Activated CD4-positive, alpha-beta T cell treated with anti-CD3 and anti-CD28 coated beads, Interleukin-2, amount 50 U/mL, for 24 hours (primary cell): Measurements from ENCODE around the gene ARID3C.
A peak's percentile ranks its signal among the peaks of the same experiment; 100 is the strongest.

Experiments used
- DNase-seq, 2 donors: peaks; one replicate each; pipeline ENCODE4 v3.0.0-alpha.2; 2020; ENCODE audit warnings: low read depth in 1 of 2, low spot score in 1 of 2

The ARID3C gene

DNA sequence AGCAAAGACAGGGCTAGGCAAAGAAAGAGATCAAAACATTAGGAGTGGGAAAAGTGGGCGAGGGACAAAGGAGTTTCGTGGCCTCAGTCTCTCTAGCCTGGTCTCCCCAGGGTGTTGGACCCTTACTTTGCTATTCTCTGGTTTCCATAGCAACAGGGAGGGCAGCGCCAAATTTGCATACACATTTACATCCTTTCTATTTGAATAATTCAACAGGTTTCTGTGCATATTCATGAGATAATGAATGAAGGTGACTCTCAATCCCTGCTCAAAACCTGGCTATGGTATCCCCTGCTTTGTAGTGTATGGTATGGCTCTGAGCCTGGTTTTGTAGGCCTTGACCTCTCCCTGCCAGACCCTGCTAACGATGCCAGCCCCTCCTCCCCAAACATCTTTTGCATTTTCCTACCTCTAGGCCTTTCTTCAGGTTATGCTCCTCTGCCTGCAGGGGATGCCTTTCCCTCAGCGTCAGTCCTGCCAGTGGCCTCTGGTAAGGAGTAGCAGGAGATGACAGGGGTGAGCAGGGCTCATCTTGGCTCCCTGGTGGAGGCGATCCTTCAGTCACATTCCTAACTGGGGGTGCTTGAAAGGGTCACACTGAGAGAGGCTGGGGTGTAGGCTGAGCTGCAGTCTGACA lies 26.8 kb downstream of the ARID3C start:
- no peak for DNase-seq

DNA sequence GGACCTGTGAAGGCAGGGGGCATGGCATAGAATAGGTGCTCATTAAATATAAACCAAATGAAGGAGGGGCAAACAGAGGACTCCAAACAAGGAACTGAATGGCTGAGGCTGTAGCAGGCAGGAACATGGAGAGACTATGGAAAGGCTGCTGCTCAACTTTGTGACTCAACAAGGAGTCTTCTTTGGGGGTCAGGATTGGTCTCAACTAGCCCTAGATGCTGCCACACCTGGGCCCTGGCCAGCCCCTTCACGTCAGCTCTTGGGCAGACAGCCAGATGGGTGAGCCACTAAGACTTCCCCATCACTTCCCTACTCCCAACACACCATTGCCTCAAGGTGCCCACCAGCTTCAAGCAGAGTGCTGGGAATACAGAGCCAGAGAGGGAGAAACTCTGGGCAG lies 28.0 kb downstream of the ARID3C start:
- DNase-seq = no peak

DNA sequence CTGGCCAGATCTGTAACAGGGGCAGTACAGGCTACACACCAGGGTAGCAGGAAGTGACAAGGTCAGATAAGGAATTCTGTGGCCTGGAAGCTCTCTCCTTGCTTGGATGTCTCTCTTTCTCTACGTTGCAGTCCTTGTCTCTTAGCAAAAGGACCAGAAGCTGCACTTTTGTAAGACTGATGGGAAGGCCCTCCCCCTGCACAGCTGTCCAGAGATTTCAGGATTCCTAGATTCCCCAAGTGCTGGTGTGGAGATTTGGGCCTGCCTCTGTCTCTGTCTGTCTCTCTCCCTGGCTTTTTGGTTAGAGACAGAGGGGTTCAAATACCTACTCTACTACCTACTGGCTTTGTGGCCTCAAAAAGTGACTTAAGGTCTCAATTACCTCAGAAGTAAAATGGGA lies 29.3 kb downstream of the ARID3C start:
- no peak for DNase-seq

DNA sequence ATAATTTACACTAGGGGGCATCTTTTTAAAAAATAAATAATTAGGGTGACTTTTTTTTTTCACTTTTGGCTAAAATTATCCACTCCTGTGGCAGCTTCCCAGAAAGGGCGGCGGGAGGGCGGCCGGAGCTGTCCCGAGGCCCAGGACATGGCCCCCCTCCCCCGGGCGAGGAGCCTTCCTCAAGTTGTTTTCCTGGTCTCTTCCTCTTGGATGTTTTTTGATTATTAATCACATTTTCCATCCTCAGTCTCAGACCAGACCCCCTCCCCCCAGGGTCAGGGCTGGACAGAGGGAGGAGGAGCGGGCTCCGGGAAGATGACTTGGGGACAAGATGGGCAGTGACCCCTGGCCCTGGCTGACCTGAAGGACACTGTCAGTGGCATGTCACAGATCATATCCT lies 34.7 kb downstream of the ARID3C start:
- DNase-seq = no peak

DNA sequence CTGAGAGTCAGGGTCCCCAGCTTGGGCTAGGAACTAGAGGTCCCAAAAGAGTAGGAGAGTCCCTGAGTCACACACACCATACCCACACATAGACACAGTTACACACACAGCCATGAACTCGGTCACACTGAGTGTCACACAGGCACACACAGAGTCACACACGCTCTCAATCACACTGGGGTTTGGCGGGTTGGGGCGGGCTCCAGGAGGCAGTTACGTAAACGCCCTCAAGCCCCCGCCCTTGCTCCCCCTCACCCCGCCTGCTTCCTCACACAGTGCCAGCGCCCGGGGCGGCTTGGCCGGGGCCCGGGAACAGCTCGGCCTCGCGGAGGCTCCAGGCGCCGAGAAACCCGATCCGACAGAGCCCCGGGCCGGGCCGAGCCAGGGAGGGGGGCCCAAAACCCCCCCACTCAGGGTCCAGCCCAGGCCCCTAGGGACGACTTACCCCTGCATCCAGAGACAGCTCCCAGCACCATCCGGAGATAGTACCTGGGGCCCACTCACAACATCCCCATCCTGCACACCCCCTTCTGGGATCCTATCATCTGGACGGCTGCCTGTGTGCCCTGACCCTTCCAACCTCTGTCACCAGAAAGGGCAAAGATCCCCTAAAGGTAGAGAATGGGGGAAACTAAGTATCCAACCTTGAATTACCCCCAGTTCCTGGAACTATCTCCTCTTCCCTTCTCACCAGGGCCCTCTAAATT lies 35.8 kb downstream of the ARID3C start:
- no peak for DNase-seq

DNA sequence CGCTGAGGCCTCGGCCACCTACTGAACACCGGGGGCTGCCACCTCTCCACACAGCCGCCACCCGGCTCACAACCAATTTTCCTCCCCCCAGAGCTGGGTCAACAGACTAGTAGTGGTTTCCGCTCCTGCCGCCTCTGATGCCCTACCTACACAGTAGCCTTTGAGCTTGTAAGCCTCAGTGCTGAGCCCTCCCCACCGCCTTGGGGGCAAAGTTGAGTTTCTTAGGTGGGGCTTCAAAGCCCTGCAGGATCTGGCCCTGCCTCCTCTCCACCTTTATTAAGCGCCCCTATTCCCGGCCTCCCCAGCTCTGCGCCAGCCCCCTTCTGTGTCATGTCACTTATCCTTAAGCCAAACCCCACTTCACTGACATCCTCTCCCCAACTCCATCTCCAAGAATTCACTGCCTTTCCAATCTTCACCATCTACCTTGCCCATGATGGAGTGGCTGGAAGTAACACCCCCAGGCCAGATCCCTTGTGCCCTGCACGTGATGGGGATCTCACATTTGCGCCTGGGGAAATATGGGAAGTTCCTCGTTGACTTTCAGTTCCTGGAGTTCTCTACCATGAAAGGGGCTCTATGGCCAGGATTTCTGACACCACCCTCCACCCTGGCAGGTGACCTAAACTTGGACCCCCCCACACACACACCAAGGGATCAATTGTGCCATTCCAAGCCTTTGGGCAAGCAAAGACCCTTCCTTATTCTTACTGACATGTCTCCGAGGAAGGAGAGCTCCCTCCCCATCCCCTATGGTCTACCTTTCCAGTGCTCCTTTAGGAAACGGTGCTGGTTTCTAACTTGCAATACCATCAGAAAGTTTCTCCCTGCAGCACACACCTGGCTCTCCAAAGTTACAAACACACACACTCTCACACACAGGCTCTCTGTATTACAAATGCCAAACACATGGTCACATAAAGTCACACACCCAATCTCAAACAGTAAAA lies 36.7 kb downstream of the ARID3C start:
- DNase-seq = no peak

DNA sequence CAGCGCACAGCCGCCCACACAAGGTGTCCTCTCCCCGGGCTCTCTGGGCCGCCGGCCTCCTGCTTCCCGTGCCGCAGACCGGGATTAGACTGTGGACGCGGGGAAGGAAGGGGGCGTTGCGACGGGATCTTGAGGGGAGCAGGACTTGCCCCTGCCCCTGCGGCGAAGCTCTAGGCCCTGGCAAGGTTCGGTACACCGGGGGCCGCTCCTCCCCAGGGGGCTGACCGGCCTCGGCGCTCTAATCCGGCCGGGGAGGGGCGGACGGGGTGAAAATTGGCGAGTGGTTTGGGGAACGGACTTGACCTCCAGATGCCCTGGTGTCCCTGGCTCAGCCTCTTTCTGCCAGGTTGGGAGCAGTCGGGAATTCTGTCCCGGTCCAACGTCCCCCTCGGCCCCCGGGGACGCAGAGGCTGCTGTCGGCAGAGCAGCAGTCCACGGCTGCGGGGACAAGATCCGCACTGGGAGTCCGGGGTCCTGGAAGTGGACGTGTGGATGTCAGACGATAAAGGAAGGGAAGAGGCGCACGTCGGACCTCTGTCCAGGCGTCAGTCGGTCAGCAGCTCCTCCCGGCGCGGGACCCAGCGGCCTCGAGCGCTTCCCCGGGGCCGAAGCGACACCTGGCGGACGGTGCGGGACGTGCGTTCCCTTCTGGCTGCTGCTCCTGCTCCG lies 37.5 kb downstream of the ARID3C start:
- DNase-seq = peak; percentile 69 to 70

DNA sequence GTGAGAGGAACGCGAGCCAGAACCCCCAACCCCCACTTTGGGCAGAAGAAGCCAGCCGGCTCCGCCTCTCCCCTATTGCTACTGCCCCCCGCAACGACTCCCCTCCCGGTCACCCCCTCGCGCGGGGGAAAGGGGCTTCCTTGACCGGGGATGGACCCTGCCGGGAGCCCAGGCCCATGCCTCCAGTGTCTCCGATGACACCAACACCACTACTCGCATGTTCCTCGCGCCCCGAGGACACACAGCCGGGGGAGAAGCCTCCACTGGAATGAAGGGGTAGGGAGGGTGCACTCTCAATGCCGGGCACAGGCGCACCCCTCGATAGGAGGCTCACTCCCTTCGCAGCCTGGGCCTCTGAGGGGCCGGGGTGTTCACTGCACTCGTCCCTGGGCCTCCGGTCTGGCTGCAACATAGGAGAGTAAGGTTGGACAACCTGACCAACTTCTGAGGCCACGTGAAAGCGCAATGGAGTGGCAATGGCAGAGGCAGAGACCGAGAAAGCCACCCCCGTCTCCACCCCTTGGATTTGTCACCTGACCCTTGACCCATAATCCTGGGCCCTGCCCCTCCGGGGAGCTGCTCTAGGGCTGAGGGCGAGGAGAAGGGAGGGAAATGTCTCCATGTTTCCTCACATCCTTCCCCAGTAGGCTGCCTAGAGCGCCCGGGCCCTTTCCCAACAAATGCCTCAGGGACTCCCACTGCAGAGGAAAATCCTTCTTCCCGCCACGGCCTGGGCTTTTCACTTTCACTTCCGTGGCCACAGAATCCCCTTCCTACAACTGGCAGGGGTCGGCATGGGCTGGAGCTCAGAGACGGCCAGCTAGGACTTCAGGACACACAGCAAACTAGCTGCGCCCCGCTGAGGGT lies 38.3 kb downstream of the ARID3C start:
- DNase-seq = no peak

DNA sequence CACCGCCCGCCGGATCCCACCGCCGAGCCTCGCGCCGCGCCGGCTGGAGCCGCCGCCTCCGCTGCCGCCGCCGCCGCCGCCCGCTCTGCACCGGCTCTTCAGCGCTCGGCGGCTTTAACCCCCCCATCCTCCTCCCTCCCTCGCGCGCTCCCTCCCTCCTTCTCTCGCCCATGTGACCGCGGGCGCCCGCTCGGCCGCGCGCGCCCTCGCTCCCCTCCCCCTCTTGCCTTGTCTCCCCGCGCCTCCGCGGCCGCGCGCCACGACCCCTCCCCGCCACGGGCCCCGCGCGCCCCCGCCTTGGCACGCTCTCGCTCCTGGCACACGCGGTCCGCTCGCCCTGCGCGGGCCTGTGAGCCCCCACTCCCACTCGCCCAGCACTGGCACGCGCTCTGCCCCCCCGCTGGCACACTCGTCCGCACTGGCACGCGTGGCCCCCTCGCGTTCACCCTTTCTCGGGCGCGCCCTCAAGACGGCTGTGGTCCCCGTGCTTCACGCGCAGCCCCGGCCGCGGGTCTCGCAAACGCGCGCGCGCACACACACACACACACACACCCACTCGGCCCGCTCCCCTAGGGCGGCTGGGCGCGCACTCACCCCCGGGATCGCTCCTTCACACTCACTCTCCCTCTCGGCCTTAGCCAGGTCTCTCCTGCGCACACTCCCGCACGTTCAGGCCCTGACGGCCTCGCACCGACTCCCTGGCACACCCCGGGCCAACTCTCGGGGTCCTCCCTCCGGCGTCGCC lies 39.1 kb downstream of the ARID3C start, which contains the start of gene CNTFR:
CNTFR (minus strand) TSS at position 89 of the 745 bp plus-strand sequence. CDS start 20,743 bp downstream, outside the sequence.
- DNase-seq = no peak

DNA sequence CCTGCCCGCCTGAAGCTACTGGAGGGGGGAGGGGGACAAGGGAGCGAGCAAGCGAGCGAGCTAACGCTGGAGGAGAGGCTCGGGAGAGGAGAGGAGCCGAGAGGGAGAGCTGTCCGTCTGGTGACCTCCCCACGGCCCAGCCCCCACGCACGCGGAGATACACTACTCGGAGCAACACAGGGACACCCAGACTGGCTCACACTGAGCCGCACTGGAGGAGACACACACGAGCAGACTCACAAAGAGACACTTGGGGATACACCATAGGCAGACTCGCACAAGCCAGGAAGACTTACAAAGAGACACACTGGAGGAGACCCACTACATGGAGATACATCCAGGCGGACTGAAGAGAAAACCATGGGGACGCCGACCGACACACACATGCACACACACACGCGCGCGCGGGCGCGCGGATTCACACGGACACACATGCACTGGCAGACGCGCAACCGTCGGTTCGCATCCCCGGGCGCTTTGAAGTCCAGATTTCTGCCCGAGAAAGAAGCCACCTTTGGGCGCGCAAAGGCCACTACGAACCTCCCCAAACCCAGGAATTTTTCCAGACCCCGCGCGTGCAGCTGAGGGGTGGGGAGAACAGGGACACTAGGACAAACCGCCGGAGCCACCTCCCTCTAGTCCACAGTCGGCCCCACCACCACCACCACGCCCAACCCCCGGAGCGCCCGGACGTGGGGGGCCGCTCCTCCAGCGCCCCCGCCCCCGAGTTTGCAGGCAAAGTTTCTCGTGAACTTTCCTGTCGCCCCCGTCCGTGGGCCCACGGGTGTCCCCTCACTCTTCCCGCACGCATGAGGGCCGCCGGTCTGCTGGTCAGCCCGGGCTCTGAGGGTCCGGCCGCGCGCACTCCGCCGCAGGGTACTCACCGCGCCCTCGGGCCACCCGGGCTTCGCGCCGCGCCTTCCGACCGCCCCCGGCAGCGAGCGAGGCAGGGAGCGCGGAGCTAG lies 39.9 kb downstream of the ARID3C start:
- DNase-seq = no peak

DNA sequence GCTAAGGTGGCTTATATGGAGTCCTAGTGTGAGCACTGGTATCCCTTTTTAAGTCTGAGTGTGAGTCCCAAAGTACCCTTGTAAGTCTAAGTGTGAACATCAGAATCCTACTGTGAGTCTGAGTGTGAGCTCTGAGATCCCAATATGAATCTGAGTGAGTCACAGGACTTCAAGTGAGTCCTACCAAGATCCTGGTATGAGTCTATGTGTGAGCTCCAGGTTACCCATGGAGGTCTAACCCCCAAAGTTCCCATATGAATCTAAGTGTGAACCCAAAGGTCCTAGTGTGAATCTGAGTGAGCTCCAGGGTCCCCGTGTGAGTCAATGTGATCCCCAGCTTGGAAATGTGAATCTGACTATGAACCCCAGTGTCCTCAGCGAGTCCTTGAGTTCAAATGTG lies 41.6 kb downstream of the ARID3C start:
- no peak for DNase-seq

DNA sequence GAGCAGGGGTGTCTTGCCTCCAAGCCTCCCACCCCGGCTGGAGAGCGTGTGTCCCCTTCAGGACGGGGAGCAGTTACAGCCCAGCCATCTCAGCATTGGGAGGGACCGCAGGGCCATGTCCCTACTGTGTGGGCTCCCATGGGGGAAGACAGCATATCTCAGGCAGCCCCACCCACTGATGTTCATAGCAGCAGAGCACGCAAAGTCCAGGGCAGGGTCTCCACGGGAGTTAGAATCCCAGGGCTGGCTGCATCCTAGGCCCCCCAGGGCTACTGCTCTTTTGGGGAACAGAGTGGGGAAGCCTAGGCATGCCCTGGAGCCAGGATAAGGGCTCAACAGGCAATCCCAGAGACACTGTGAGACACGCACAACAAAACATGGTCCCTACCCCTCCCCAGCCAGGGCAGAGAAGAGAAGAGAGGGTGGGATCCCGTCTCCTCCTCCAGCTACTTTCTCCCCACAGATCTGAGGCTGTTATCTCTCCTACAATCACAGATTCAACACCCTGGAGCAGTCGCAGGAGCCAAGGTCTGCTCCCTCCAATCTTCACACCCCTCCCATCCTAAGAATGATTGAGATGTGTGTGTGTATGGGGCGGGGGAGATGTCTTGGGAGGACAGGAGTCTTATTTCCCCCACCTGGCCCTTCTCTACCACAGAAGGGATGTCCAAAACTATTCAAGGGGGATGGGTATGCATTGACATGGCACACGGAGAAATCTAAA lies 42.8 kb downstream of the ARID3C start:
- DNase-seq = no peak

DNA sequence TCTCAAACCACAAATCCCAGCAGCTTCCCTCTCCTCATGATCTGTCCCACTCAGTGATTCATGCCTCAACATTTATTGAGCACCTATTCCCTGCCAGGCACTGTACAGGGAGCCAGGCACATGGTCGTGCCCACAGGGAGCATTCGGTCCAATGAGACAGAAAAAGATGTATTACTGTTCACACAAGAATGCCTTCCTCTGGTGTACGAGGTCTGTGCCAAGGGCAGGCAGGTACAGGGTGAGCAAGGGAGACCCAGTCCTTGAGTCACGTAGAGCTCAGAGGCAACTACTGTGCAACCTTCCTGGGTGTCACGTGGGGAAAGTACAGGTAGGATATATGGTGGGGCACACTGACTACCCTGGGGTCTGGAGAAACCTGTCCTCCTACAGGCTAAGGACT lies 43.9 kb downstream of the ARID3C start:
- DNase-seq = no peak

DNA sequence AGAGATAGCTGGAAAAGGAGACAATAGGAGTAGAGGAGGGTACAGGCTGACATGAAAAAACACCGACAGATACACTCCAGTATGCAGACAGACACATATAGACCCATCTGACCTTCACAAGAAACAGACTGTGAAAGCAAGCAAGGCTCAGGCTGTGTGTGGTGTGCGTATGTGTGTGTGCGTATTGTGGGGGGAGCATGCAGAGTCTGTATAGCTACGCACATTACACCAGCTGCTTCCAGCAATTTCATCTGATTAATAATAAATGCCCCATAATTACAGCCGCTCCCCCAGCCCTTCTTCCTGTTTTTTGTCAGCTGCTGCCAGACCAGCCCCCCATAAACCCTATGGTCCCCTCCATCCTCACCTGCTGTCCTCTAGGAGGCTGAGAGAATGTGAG lies 46.1 kb downstream of the ARID3C start:
- no peak for DNase-seq

DNA sequence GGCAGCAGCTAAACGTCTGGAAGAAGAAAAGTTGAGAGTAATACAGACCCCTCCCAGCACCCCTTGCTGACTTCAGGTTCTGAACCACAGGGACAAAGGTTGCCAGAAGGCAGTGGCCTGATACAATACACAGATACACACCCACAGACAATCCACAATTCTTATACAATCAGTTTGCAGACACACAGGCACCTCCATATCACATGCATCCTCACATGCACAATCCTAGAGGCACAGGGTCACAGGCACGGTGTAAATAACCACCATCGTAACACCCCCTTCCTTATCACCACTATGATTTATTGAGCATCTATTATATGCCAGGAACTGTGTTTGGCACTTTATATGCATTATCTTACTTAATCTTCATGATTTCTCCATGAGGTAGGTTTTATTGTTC lies 47.5 kb downstream of the ARID3C start:
- DNase-seq = no peak

DNA sequence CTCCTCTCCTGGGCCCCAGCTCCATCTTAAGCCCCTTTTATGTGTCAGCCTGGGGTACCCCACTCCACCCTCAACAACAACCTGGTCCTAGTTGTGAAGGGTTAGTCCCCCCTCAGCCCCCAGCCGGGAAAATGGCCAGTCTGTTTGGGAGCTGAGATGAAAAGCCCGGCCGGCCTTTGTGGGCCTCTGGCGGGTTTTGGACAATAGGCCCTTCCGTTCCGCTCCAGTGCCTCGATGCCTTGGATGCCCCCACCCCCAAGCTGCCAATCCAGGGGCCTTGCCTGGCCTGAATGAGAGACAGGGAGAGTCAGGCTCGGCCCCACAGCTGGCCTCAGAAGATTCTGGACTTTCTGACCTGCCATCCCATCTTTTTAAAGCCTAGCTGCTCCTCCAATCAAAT lies 48.5 kb downstream of the ARID3C start:
- DNase-seq = no peak

DNA sequence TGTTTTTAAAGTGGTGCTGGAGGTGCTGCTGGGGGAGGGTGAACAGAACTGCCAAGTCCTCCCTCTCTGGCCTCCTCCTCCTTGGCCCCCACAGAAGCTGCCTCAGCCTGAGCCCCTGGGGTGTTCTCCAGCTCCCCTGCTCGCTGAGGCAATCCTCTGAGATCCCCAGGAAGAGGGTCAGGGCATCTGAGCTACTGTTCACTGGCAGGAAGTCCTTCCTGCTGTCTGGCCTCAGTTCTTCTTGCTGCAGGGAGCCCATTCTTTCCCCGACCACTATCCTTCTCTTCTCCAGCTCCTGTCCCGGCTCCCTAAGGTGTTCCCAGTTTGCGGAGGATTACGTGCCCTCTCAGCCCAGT lies 49.1 kb downstream of the ARID3C start:
- DNase-seq = no peak
